ENCODE data around the gene NBEA. TPM values are rescaled to one million over a fixed set of nuclear protein-coding genes. Genes with fewer than 3 reads are reported as not detected.
"Not testable (repeated sequence)": the region's sequence is repeated elsewhere in the genome, so short reads cannot be mapped to it uniquely, and the experiment has no call there.

NBEA gene
- polyA plus RNA-seq, 12 donors = 12.2 to 18.6 (median 16.3) TPM; not detected in 1

GRCh38 chr13:35648201-35648600 is 706.1 kb downstream of the NBEA start:
- peak; percentile 43 for DNase-seq

- no peak for DNase-seq
These were observed 707.1 kb downstream of the NBEA start for GRCh38 chr13:35649162-35649561.

GRCh38 chr13:35659796-35660195 is 717.7 kb downstream of the NBEA start:
- no peak for DNase-seq

- no peak for DNase-seq
These were observed 722.7 kb downstream of the NBEA start for GRCh38 chr13:35664747-35665146.

GRCh38 chr13:35669321-35669720 is 727.3 kb downstream of the NBEA start:
- no peak for DNase-seq

- no peak for DNase-seq
These were observed 730.5 kb downstream of the NBEA start for GRCh38 chr13:35672611-35673010.

- DNase-seq = no peak
These were observed 733.6 kb downstream of the NBEA start for GRCh38 chr13:35675651-35676050.

GRCh38 chr13:35677863-35678262 is 735.8 kb downstream of the NBEA start:
- DNase-seq = not testable (repeated sequence)

- DNase-seq = no peak
These were observed 739.6 kb downstream of the NBEA start for GRCh38 chr13:35681685-35682084.

GRCh38 chr13:35684432-35684831 is 742.4 kb downstream of the NBEA start:
- no peak for DNase-seq

- DNase-seq = no peak
These were observed 745.3 kb downstream of the NBEA start for GRCh38 chr13:35687336-35687735.

GRCh38 chr13:35690581-35691207 is 748.6 kb downstream of the NBEA start:
- DNase-seq = peak; percentile 80

GRCh38 chr13:35693134-35693784 is 751.2 kb downstream of the NBEA start:
- DNase-seq = peak; percentile 41

GRCh38 chr13:35694031-35694430 is 752.0 kb downstream of the NBEA start:
- DNase-seq = no peak

GRCh38 chr13:35694549-35695447 is 752.7 kb downstream of the NBEA start:
- DNase-seq = no peak

GRCh38 chr13:35695448-35695770 is 753.3 kb downstream of the NBEA start:
- peak; percentile 62 for DNase-seq

GRCh38 chr13:35697186-35697730 is 755.2 kb downstream of the NBEA start:
- no peak for DNase-seq

GRCh38 chr13:35698911-35699576 is 757.0 kb downstream of the NBEA start:
- DNase-seq = no peak

GRCh38 chr13:35699825-35700510 is 757.9 kb downstream of the NBEA start:
- DNase-seq = peak; percentile 89

GRCh38 chr13:35700671-35701070 is 758.6 kb downstream of the NBEA start:
- DNase-seq = no peak

GRCh38 chr13:35702316-35702715 is 760.2 kb downstream of the NBEA start:
- no peak for DNase-seq
